NCI-H2196 treated with DMSO at 0.1 percent for 48 hours (cell line): Measurements from ENCODE around the gene MRPL54.

Source experiments
- DNase-seq: peaks from one replicate; lab custom pipeline; 2025; ENCODE audit not compliant: unreplicated experiment; lab: John Stamatoyannopoulos, UW

The MRPL54 gene

DNA sequence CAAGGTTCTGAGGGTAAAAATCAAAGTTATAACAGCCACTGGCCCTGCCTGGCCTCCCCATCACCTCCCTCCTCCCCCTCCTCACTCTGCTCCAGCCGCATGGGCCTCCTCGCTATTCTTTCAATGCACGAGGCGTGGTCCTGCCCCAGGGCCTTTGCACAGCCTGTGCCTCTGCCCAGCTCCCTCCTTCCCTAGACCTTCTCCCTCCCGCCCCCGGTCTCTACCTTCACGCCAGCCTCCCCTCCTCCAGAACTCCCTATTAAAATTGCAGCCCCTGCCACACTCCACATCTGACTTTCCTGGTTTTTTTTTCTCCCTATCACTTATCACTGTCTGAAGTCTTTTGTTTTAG lies 6.2 kb downstream of the MRPL54 start:
- DNase-seq: no peak

GRCh38 chr19:3769494-3769893 lies 7.0 kb downstream of the MRPL54 start:
- no peak for DNase-seq

DNA sequence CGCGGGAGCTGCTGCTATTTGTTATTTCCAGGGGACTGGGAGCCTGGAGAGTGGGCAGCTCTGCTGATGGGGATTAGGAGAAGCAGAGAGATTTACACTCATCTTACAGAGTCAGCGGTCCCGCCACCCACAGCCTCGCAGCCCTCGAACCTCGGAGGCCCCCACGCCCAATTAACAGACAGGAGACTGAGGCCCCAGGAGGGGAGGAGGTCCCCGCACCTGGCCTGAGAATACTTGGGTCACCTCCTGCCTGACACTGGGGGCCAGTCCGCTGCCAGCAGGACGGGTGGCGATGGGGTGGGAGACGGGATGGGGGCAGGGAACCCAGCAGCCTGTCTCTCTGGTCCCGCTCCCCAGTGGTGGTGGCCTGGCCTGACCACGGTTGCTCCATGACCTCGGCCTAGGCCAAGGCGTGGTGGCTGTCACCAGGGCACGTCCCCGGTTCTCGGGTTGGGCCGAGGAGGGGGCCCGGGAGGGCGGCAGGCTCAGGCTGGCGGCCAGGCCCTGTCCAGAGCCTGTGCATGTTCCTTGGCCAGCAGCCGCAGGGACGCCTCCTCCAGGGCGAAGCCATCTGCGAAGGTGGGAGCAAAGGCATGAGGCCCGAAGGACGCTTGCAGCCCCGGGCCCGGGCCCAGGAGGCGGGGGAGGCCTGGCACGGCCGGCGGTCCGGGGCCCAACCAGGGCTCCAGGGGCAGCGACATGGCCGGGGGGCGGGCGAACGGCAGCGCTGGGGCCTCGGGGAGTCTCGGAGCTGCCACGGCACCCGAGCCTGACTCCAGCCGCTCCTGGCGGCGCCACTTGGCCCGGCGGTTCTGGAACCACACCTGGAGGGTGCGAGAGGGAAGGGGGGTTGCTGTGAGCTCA lies 7.9 kb downstream of the MRPL54 start:
- DNase-seq: no peak

DNA sequence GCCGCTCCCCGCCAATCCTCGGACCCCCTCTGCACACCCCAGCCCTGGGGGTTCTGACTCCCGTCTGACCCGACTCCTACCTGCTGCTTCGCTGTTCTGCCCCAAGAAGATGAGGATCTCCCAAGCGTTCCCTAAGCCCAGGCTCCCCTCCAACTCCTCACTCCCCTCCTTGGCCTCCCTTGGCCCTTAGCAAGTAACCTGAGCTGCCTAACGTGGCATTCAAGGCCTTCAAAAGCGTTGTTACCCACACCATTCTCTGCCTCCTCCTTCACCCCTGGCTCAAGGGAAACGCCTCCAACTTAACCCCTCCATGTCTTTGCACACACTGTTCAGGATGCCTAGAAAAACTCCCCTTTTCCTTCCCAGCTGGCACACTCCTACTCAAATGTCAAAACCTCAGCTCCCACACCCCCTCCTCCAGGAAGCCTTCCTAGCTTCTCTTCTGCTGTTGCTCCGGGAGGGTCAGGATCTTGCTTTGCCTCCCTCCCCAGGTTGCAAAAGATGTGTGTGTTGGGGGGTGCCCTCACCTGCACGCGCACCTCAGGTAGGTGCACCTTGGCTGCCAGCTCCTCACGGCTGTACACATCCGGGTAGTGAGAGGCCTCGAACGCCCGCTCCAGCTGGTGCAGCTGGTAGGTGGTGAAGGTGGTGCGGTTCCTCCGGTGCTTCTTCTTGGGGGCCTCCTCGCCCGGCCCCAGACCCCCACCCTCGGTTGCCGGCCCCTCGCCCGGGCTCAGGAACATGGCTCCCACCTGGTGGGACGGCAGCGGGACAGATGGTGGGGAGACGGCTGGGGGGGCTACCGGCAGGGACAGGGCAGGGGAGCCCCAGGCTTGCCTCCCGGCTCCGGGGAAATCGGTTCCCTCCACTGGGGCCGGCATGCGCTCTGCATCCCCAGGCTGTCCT lies 8.8 kb downstream of the MRPL54 start:
- DNase-seq: no peak

- DNase-seq: no peak
Observed at GRCh38 chr19:3771906-3772455, 9.5 kb downstream of the MRPL54 start, which contains the start of gene RAX2. TSS of gene RAX2 (minus strand) at chr19:3772228. CDS start at chr19:3771742, 486 bp downstream.

- DNase-seq: no peak
Observed at GRCh38 chr19:3773814-3774515, 11.5 kb downstream of the MRPL54 start.

- DNase-seq: no peak
Observed at GRCh38 chr19:3774621-3775373, 12.3 kb downstream of the MRPL54 start.

- DNase-seq: no peak
Observed at GRCh38 chr19:3775374-3775711, 12.9 kb downstream of the MRPL54 start.

DNA sequence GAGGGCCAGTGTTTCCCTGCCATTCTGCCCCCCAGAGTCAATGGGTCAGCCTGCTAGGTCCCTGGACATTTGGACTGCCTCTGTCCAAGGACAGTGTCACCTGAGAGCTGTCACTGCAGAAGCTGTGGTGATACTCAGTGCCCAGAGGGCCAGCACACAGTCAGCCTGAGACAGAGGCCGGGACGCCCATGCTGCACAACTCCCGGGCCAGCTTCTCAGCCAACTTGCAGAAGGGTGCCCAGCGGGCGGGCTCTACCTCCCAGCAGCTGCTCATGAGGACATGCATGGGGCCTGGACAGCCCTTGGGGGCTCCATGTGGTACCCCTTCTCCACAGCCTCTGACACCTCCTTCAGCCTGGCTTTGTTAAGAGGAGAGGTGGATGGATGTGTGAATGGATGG lies 13.3 kb downstream of the MRPL54 start:
- no peak for DNase-seq

- no peak for DNase-seq
Observed at GRCh38 chr19:3776479-3777040, 14.1 kb downstream of the MRPL54 start.

DNA sequence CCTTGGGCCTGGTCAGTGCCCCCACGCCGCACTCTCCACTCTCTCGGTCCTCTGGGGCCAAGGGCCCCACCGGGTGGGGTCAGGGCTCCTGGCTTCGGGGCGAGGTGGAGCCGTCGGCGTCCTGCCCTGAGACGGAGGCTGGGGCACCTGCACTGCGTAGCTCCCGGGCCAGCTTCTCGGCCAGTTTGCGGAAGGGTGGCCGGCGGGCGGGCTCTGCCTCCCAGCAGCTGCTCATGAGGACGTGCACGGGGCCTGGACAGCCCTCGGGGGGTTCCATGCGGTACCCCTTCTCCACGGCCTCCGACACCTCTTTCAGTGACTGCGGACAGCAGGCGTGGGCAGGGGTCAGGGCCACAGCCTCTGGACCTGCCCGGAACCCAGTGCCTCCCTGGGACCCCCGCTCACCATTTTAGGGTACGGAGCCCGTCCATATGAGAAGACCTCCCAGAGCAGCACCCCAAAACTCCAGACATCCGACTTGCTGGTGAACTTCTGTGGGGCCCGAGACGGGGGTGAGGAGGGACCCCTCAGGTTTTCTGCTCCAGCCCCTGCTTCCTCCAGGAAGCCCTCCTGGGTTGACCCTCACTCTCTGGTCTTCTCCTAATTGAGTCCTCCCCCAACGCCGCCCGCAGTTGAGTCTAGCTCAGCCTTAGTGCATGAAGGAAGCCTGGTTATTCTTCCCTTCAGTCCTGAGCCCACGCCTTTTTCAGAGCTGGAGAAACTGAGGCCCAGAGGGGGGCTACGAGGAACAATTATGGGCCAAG lies 15.8 kb downstream of the MRPL54 start:
- no peak for DNase-seq

GRCh38 chr19:3778899-3779723 lies 16.6 kb downstream of the MRPL54 start:
- DNase-seq: no peak

DNA sequence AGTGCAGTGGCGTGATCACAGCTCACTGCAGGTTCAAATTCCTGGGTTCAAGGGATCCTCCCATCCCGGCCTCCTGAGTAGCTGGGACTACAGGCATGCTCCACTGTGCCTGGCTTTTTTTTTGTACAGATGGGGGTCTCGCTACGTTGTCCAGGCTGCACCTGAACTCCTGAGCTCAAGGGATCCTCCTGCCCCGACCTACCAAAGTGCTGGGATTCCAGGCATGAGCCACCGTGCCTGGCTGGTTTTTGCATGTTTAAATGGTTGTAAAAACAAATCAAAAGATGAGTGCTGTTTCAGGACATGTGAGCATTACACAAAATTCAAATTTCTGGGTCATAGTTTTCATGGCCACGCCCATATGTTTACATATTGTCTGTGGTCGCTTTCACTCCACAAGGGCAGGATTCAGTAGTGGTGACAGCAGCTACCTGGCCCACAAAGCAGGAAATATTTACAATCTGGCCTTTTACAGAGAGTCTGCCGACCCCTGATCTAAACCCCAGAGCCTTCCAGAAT lies 18.4 kb downstream of the MRPL54 start:
- DNase-seq: no peak

DNA sequence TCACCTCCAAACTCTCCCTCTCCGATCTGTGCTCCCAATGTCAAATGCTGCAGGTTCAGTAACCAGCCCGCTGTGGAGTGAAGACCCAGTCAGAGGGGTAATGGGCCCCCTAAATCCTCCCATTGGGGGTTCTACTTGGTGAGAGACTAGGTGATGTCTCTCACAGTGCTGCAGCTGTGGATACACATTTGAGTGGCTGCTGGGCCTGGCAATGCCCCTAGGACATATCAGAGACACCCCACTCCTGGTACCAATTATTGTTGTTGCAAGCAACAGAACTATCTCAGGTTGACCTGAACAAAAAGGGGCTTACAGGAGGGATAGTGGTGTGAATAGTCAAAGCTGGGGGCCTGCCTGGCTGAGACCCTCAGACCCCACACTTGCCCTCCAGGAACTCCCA lies 19.1 kb downstream of the MRPL54 start:
- no peak for DNase-seq

- no peak for DNase-seq
Observed at GRCh38 chr19:3782330-3782729, 19.8 kb downstream of the MRPL54 start.

GRCh38 chr19:3782903-3783302 lies 20.4 kb downstream of the MRPL54 start:
- DNase-seq: no peak

DNA sequence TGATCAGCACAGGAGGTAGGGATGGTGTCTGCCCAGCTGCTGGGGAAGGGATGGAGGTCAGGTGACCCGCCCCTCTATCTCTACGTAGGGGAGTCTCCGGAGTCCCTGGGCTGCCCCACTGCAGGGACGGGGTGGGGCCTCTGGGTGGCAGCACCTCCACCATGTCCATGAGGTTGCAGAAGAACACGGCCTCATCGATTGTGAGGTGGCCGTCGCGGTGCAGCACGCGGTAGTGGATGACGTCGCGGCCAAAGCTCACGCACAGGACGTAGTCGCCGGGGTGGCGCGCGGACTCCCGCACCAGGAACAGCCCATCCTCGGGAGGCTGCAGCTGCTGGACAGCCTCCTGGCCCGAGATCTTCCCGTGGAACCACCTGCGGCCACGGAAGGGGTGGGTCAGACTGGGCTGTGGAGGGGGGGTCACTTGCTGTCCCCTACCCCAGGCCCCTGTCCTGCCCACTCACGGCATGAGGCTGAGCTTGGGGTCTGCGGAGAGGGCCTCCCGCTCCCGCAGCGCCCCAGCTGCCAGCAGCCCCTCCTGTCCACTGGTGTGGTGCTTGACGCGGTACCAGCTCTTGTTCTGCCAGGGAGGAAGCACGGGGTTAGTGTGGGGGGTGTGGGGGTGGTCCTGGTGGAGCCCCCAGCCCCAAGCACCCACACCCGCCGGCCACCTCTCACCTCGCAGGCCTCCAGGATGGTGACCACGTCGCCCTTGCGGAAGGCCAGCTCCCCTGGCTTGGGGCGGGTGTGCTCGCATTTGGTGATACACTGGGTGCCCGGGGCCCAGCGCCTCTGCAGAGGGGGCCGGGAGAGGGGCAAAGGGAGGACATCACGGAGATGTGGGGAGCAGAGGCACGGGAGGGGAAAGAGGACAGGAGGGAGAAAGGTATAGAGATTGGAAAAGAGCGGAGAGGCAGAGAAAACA lies 21.4 kb downstream of the MRPL54 start:
- no peak for DNase-seq
